ENCODE measurements around the gene SLC25A10. TPM values are rescaled to one million over a fixed set of nuclear protein-coding genes. Genes with fewer than 3 reads are reported as not detected.

The SLC25A10 gene
- total and polyA plus RNA-seq, 10 of the 15 experiments (the other 5 are each of a cell fraction or from before 2014, with no cell fraction given) = 0.11 to 72.7 (median 22.3) TPM

- Histone ChIP-seq H3K9ac (ENCODE audit: control insufficient read depth, insufficient read depth, low read length) (no peak overlapping the region), H4K20me1 (ENCODE audit: control insufficient read depth, insufficient read depth) (no peaks in the 10 kb centered on the region; the same call in 1 of the 2 replicates), H3K79me2 (ENCODE audit: control insufficient read depth, insufficient read depth, low read length) (peaks cover 1% of the 10 kb centered on the region), H3K9me3 (replicated peaks; ENCODE audit: control insufficient read depth, insufficient read depth, low read length) (no peaks in the 10 kb centered on the region), H3K36me3 (ENCODE audit: control insufficient read depth in 2 of 2, insufficient read depth in 2 of 2, low read length in 1 of 2) (peaks cover 11 to 59% of the 10 kb centered on the region in 2 experiments; a peak in 3 of 4 replicates), H3K27me3 (replicated peaks in 1 of 2; ENCODE audit: control insufficient read depth in 2 of 2, insufficient read depth in 2 of 2, low read length in 1 of 2) (no peaks in the 10 kb centered on the region), H2AFZ (ENCODE audit: control insufficient read depth, low read depth, low read length) (no peak overlapping the region), H3K4me2 (ENCODE audit: control insufficient read depth, insufficient read depth) (no peak overlapping the region), H3K4me1 (ENCODE audit: control insufficient read depth, insufficient read depth, low read length) (no peaks in the 10 kb centered on the region), H3K4me3 (no peak overlapping the region), H3K27ac (ENCODE audit: control insufficient read depth, insufficient read depth) (no peak overlapping the region)
- RAD21 ChIA-PET (ENCODE audit: unreplicated experiment) = no interaction called here
- POLR2A ChIA-PET = no interaction called here
- TF ChIP-seq E2F4 (IDR thresholded peaks at IDR 0.05; ENCODE audit: low read depth, low read length) = no peak
- no peak for TF ChIP-seq ZNF274 (IDR thresholded peaks at IDR 0.05; ENCODE audit: insufficient read depth, insufficient read length)
- TF ChIP-seq PRDM15 (CRISPR knock-in tag; IDR thresholded peaks at IDR 0.05) = no peak
- TF ChIP-seq POU2F2 (IDR thresholded peaks at IDR 0.05; ENCODE audit: borderline replicate concordance, low read depth, low read length) = no peak
- no peak for TF ChIP-seq PKNOX1 (IDR thresholded peaks at IDR 0.05)
- no peak for TF ChIP-seq ZBTB33 (IDR thresholded peaks at IDR 0.05)
- ATAC-seq (no peak), DNase-seq (ENCODE audit: low read depth, low spot score) (no peak), FAIRE-seq (no peak)
- 92% methylated on average over 18 of the region's 18 CpGs for WGBS (ENCODE audit: insufficient coverage, insufficient replicate concordance, low lambda C conversion rate, missing lambda C conversion rate)
- no TSS peak for BruUV-seq (replicated peaks)
- SMC1A ChIA-PET (ENCODE audit: uncharacterized antibody, unreplicated experiment) = no interaction called here
- in situ Hi-C loops (cut with MboI) (no loop called here), intact Hi-C loops (cut with micrococcal nuclease; ENCODE audit: unreplicated experiment) (no loop called here)
- CTCF ChIA-PET = no interaction called here
Measured at GRCh38 chr17:81691196-81691595, 20.9 kb upstream of the SLC25A10 start.

Measured in GM12878 (cell line).